K562 (cell line): ENCODE measurements around the gene ELMO1.

Experiments
- ATF7 ChIP-seq: fragments of 450-650 bp; IDR thresholded peaks from 2 replicates; pipeline ENCODE4 v1.7.1; 2014; ENCODE audit warnings: mild to moderate bottlenecking, moderate library complexity
- IRF1 ChIP-seq: sonication (generic); formaldehyde crosslinking; IDR thresholded peaks from 2 replicates; pipeline ENCODE4 v1.8.0; 2022; ENCODE audit warnings: missing genetic modification reagents, mild to moderate bottlenecking, borderline replicate concordance
- IRF2 ChIP-seq: sonication (generic); formaldehyde crosslinking; IDR thresholded peaks from 2 replicates; pipeline ENCODE4 v1.8.1; 2022; ENCODE audit warnings: mild to moderate bottlenecking, missing genetic modification reagents
- POLR2A ChIP-seq: fragments of 450-650 bp; conservative IDR thresholded peaks from 2 replicates; pipeline ENCODE4 v1.6.1; 2016
- SMAD1 ChIP-seq: fragments of 150-350 bp; IDR thresholded peaks from 2 replicates; pipeline ENCODE4 v1.6.1; 2014; ENCODE audit warnings: low read length, low read depth; ENCODE audit not compliant: partially characterized antibody
- TEAD2 ChIP-seq: fragments of 450-650 bp; IDR thresholded peaks from 2 replicates; pipeline ENCODE4 v1.6.1; 2016; ENCODE audit warnings: missing genetic modification characterization, control low read depth, missing compliant biosample characterization
- ZNF175 ChIP-seq: fragments of 200-800 bp; sonication (Bioruptor generic); IDR thresholded peaks from 2 replicates; pipeline ENCODE4 v1.6.1; 2016; ENCODE audit warnings: low read depth, mild to moderate bottlenecking, missing genetic modification characterization, missing compliant biosample characterization

- TF ChIP-seq IRF1 (CRISPR knock-in tag) (no peak), IRF2 (no peak), SMAD1 (no peak), POLR2A (no peak), ATF7 (no peak), ZNF175 (CRISPR knock-in tag) (no peak), TEAD2 (no peak)
Observed at GRCh38 chr7:37315772-37316715, 132.6 kb downstream of the ELMO1 start.
